Kidney (tissue), 14 donors: ENCODE data around the gene TBC1D10A. TPM values are rescaled to one million over a fixed set of nuclear protein-coding genes. Genes with fewer than 3 reads are reported as not detected.

Experiments
- DNase-seq, 5 donors: peaks; one replicate each; pipeline ENCODE4 v3.0.0-alpha.2; 2013 to 2020
- FAIRE-seq: peaks from 2 replicates; lab custom pipeline; 2012; peaks lifted over from hg19 to GRCh38; lab: Jason Lieb, UNC
- H3K27ac ChIP-seq, 2 donors: one replicate each; pipeline ENCODE4 v1.7.0; 2013; ENCODE audit warnings: low read depth in 2 of 2, low read length in 2 of 2, inconsistent platforms in 1 of 2
- H3K27me3 ChIP-seq: one replicate; pipeline ENCODE4 v1.7.1; 2013; ENCODE audit warnings: low read length, inconsistent platforms; ENCODE audit not compliant: control insufficient read depth, insufficient read depth
- H3K36me3 ChIP-seq, 3 donors: one replicate each; pipeline versions ENCODE4 v1.7.0 to v1.7.1; 2013; ENCODE audit warnings: low read length in 3 of 3, control low read depth in 1 of 3, inconsistent platforms in 1 of 3; ENCODE audit not compliant: insufficient read depth in 3 of 3, control insufficient read depth in 2 of 3
- H3K4me1 ChIP-seq, 3 donors: one replicate each; pipeline versions ENCODE4 v1.7.0 to v1.7.1; 2013; ENCODE audit warnings: low read length in 3 of 3, inconsistent platforms in 1 of 3, low read depth in 1 of 3; ENCODE audit not compliant: control insufficient read depth in 2 of 3, insufficient read depth in 2 of 3
- H3K4me3 ChIP-seq, 3 donors: one replicate each; pipeline versions ENCODE4 v1.7.0 to v1.8.1; 2013; ENCODE audit warnings: low read length in 3 of 3, control low read depth in 1 of 3, inconsistent platforms in 1 of 3
- H3K9ac ChIP-seq, 3 donors: one replicate each; pipeline versions ENCODE4 v1.7.0 to v1.7.1; 2013; ENCODE audit warnings: low read length in 3 of 3, control low read depth in 1 of 3, inconsistent platforms in 1 of 3
- H3K9me3 ChIP-seq, 3 donors: one replicate each; pipeline versions ENCODE4 v1.7.0 to v1.7.1; 2013; ENCODE audit warnings: low read length in 3 of 3, control low read depth in 1 of 3, inconsistent platforms in 1 of 3; ENCODE audit not compliant: control insufficient read depth in 2 of 3, insufficient read depth in 1 of 3
- intact Hi-C: fragments of 100-400 bp; cut with DNase I; formaldehyde crosslinking; loops from one replicate; pipeline ENCODE4 v1.11.1; 2022
- polyA plus RNA-seq: library from polyadenylated mRNA; stranded (reverse); fragments of 350-450 nt; fragmentation: Illumina TruSeq; extraction: RNeasy Lipid Tissue Mini Kit (QIAGEN cat#74804); gene quantifications from one replicate; pipeline ENCODE4 v1.2.3, GENCODE V29; 2014; ENCODE audit warnings: low read depth, low replicate concordance; ENCODE audit not compliant: insufficient read depth
- total RNA-seq: library from RNA; stranded (reverse); fragmentation: NEBNext Ultra II Directional; extraction: Animal tissue kit (Norgen Biotek cat#: 25700); gene quantifications from one replicate; pipeline ENCODE4 v1.2.1, GENCODE V29; 2021
- TF ChIP-seq, protein P1 (sequence below): IDR thresholded peaks from 3 replicates; pipeline ENCODE4 v1.5.1; 2012; ENCODE audit warnings: mild to moderate bottlenecking, moderate library complexity, borderline replicate concordance; ENCODE audit not compliant: insufficient read depth; ENCODE audit errors: extremely low read depth
- donor health status: control.
- donor health status: control.
- donor health status: control.
- donor health status: control.
- donor health status: control.
- donor health status: DM: yes; HTN: yes; CAD: no.
- donor health status: Normal renal cell carcinoma (clear cell type).

The TBC1D10A gene
- total and polyA plus RNA-seq, 2 donors from 2014 or later, result 31.0 to 34.5 TPM

GRCh38 chr22:30304495-30305244, 22.1 kb downstream of the TBC1D10A start:
- DNase-seq, result no peak
- no peak overlapping the region for H3K4me3 ChIP-seq
- H3K27me3 ChIP-seq, result no peaks in the 10 kb centered on the region
- H3K9me3 ChIP-seq, result no peaks in the 10 kb centered on the region
- H3K9ac ChIP-seq, result peak overlapping the region in 1 of 3 donors; percentile 60
- intact Hi-C loops, result no loop called here
- peaks cover 0 to 23% (median 20%) of the 10 kb centered on the region in 3 donors for H3K36me3 ChIP-seq
- no peak for FAIRE-seq
- H3K4me1 ChIP-seq, result peaks cover 0 to 74% (median 57%) of the 10 kb centered on the region in 3 donors
- peak overlapping the region; percentile 88 to 92 for H3K27ac ChIP-seq
- TF ChIP-seq, protein P1, sequence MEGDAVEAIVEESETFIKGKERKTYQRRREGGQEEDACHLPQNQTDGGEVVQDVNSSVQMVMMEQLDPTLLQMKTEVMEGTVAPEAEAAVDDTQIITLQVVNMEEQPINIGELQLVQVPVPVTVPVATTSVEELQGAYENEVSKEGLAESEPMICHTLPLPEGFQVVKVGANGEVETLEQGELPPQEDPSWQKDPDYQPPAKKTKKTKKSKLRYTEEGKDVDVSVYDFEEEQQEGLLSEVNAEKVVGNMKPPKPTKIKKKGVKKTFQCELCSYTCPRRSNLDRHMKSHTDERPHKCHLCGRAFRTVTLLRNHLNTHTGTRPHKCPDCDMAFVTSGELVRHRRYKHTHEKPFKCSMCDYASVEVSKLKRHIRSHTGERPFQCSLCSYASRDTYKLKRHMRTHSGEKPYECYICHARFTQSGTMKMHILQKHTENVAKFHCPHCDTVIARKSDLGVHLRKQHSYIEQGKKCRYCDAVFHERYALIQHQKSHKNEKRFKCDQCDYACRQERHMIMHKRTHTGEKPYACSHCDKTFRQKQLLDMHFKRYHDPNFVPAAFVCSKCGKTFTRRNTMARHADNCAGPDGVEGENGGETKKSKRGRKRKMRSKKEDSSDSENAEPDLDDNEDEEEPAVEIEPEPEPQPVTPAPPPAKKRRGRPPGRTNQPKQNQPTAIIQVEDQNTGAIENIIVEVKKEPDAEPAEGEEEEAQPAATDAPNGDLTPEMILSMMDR, result no peak

- DNase-seq, result no peak
- no peak overlapping the region for H3K9ac ChIP-seq
- peaks cover 0 to 40% (median 29%) of the 10 kb centered on the region in 3 donors for H3K36me3 ChIP-seq
- H3K27me3 ChIP-seq, result no peaks in the 10 kb centered on the region
- no peak overlapping the region for H3K4me3 ChIP-seq
- intact Hi-C loops, result no loop called here
- FAIRE-seq, result no peak
- peaks cover 0 to 59% (median 52%) of the 10 kb centered on the region in 3 donors for H3K4me1 ChIP-seq
- TF ChIP-seq, protein P1, result no peak
- H3K27ac ChIP-seq, result peak overlapping the region; percentile 18 to 39
- H3K9me3 ChIP-seq, result no peaks in the 10 kb centered on the region
Measured at GRCh38 chr22:30302810-30303138, 24.0 kb downstream of the TBC1D10A start.

DNA sequence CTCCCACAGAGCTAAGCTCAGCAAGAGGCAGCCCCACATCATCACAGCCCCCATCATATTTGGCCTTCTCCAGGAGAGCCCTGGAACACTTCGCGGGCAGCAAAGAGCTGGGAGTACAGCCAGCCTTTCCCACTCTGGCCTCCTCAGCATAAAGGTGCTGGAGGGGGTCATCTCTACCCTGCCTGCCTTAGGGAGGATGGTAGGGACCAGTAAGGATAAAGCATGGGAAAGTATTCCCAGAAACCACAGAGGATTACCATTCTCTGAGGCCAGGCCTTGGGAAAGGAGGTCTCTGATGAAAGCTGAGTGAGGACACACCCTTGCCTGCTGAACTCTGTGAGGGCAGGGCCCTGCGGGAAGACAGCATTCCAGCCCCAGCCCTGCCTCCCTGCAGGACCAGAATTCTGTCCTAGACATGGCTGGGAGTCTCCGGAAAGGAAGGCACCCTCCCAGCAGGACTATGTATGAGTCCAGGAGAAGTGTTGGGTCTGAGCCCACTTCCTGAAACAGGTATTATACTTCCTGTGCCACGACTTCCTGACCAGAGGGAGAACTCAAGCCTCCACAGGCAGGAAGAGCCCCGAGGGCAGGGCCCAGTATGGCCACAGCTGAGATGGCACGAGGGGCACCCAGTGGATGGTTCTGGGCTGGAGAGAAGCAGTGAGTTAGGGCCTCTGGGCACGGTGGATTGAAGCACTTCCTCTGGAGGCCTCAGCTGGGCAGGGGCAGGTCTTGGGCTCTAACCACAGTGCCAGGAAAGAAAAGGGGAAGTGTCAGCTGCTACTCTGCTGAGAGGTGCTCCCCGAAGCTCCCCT, 24.5 kb downstream of the TBC1D10A start:
- H3K9ac ChIP-seq, result no peak overlapping the region
- DNase-seq (no peak), FAIRE-seq (no peak)
- intact Hi-C loops, result no loop called here
- H3K4me3 ChIP-seq, result no peak overlapping the region
- peak overlapping the region; percentile 29 to 39 for H3K27ac ChIP-seq
- H3K4me1 ChIP-seq, result peaks cover 0 to 56% (median 49%) of the 10 kb centered on the region in 3 donors
- no peaks in the 10 kb centered on the region for H3K9me3 ChIP-seq
- H3K27me3 ChIP-seq, result no peaks in the 10 kb centered on the region
- TF ChIP-seq, protein P1, result no peak
- H3K36me3 ChIP-seq, result peaks cover 0 to 44% (median 33%) of the 10 kb centered on the region in 3 donors
